ENCODE measurements around the gene ZNF213. TPM values are rescaled to one million over a fixed set of nuclear protein-coding genes. Genes with fewer than 3 reads are reported as not detected.
"Not testable (repeated sequence)": the region's sequence is repeated elsewhere in the genome, so short reads cannot be mapped to it uniquely, and the experiment has no call there.

ZNF213 gene
- total RNA-seq, 1 experiment from 2014 or later: 12.3 TPM

GRCh38 chr16:3138823-3139426 is 4.1 kb downstream of the ZNF213 start:
- peaks cover 7% of the 10 kb centered on the region; the same call in 1 of the 2 replicates for H3K36me3 ChIP-seq (ENCODE audit: control insufficient read depth, insufficient read depth, low read length)
- ATAC-seq: no peak
- ChIA-PET CTCF (no interaction called here), POLR2A (no interaction called here)
- H3K9me3 ChIP-seq (ENCODE audit: control insufficient read depth, insufficient read depth, low read depth, low read length): no peaks in the 10 kb centered on the region
- intact Hi-C loops (cut with micrococcal nuclease; ENCODE audit: unreplicated experiment) (no loop called here), in situ Hi-C loops (cut with HindIII; ENCODE audit: low pct_unique_long_range_greater_than_20kb, low sequenced_read_pairs) (no loop called here)
- TF ChIP-seq POLR2AphosphoS5 (IDR thresholded peaks at IDR 0.05; ENCODE audit: low read depth, low read length) (no peak), SIN3A (IDR thresholded peaks at IDR 0.05; ENCODE audit: borderline replicate concordance, insufficient read depth, low read depth, low read length) (no peak), TCF7L2 (IDR thresholded peaks at IDR 0.05; ENCODE audit: low read depth, low read length) (no peak)
- H3K4me1 ChIP-seq (ENCODE audit: control insufficient read depth, insufficient read depth, low read length): peaks cover 7% of the 10 kb centered on the region; the same call in 1 of the 2 replicates
- no TSS peak for BruUV-seq (replicated peaks)
- H3K4me3 ChIP-seq (ENCODE audit: low read depth in 2 of 2, low read length in 2 of 2): no peak overlapping the region
- no peaks in the 10 kb centered on the region for H3K27me3 ChIP-seq (ENCODE audit: control insufficient read depth, insufficient read depth, low read length)
- H3K27ac ChIP-seq (ENCODE audit: low read length): no peak overlapping the region
- DNase-seq (ENCODE audit: low read depth, low spot score): no peak

GRCh38 chr16:3139561-3139960 is 4.7 kb downstream of the ZNF213 start:
- H3K4me1 ChIP-seq (ENCODE audit: control insufficient read depth, insufficient read depth, low read length); H3K27me3 ChIP-seq (ENCODE audit: control insufficient read depth, insufficient read depth, low read length); BruUV-seq (replicated peaks); H3K4me3 ChIP-seq (ENCODE audit: low read depth in 2 of 2, low read length in 2 of 2); H3K27ac ChIP-seq (ENCODE audit: low read length); intact Hi-C loops (cut with micrococcal nuclease; ENCODE audit: unreplicated experiment); H3K9me3 ChIP-seq (ENCODE audit: control insufficient read depth, insufficient read depth, low read depth, low read length); in situ Hi-C loops (cut with HindIII; ENCODE audit: low pct_unique_long_range_greater_than_20kb, low sequenced_read_pairs); DNase-seq (ENCODE audit: low read depth, low spot score); POLR2A ChIA-PET; H3K36me3 ChIP-seq (ENCODE audit: control insufficient read depth, insufficient read depth, low read length); ATAC-seq; CTCF ChIA-PET: not testable (repeated sequence)

- Histone ChIP-seq H3K9me3 (ENCODE audit: control insufficient read depth, insufficient read depth, low read depth, low read length) (no peaks in the 10 kb centered on the region), H3K4me1 (ENCODE audit: control insufficient read depth, insufficient read depth, low read length) (peaks cover 4% of the 10 kb centered on the region; the same call in 1 of the 2 replicates), H3K27me3 (ENCODE audit: control insufficient read depth, insufficient read depth, low read length) (no peaks in the 10 kb centered on the region), H3K4me3 (ENCODE audit: low read depth in 2 of 2, low read length in 2 of 2) (no peak overlapping the region), H3K27ac (ENCODE audit: low read length) (no peak overlapping the region), H3K36me3 (ENCODE audit: control insufficient read depth, insufficient read depth, low read length) (no peaks in the 10 kb centered on the region)
- ChIA-PET CTCF (no interaction called here), POLR2A (no interaction called here)
- no peak for ATAC-seq
- DNase-seq (ENCODE audit: low read depth, low spot score): no peak
- TF ChIP-seq POLR2AphosphoS5 (IDR thresholded peaks at IDR 0.05; ENCODE audit: low read depth, low read length) (no peak), TCF7L2 (IDR thresholded peaks at IDR 0.05; ENCODE audit: low read depth, low read length) (no peak), CTCF (IDR thresholded peaks at IDR 0.05) (no peak), SIN3A (IDR thresholded peaks at IDR 0.05; ENCODE audit: borderline replicate concordance, insufficient read depth, low read depth, low read length) (no peak), REST (IDR thresholded peaks at IDR 0.05; ENCODE audit: insufficient read depth in 1 of 2, low read depth in 2 of 2, low read length in 1 of 2) (no peak)
- in situ Hi-C loops (cut with HindIII; ENCODE audit: low pct_unique_long_range_greater_than_20kb, low sequenced_read_pairs) (no loop called here), intact Hi-C loops (cut with micrococcal nuclease; ENCODE audit: unreplicated experiment) (no loop called here)
- BruUV-seq (replicated peaks): no TSS peak
These were observed 6.0 kb downstream of the ZNF213 start for GRCh38 chr16:3140603-3141427.

Data from Panc1 (cell line).